ENCODE results near the gene BCAS3. TPM values are rescaled to one million over a fixed set of nuclear protein-coding genes. Genes with fewer than 3 reads are reported as not detected.

Gene BCAS3
- total RNA-seq, 4 donors from 2014 or later, result 42.1 to 84.7 (median 54.1) TPM

DNA sequence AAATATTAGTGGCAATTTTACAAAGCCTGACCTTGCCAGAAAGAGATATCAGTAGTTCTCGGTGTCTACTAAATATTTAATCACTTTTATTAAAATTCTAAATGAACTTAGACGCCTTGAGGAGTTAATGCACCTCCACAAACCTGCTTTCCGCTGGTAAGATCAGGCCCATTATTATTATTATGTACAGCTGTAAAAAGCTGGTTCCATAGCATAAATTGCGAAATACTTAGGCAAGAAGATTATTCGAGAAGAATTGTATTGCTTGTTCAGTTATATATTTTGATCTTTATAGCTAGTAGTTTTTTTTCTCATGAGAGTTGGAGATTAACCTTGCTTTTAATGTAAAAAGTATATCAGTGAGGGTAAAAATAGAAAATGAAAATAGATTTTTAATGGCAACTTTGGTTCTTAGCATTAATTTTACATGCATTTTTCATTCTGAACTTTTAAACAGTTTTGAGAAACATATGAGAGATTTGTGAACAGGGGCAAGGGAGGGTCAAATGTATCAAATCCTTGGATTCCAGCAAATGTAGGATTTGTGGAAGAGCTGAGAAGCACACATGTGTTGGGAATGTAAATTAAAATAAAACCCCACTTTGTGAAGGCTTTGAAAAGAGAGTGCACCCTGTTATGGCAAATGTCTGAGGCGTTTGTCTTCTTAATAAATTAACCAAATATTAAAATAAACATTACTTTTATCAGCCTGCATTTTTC is 471.6 kb downstream of the BCAS3 start:
- intact Hi-C loops (cut with DNase I; ENCODE audit: low total_unique reads), result loop anchor here (10.0 kb wide), 1 partner anchor 64 kb away; no protein-coding TSS in a partner anchor
- no peak for DNase-seq (ENCODE audit: low spot score in 2 of 2)
- 82 to 84% methylated on average over 6 of the region's 6 CpGs for WGBS, 2 donors
- TF ChIP-seq POLR2A (IDR thresholded peaks at IDR 0.05) (no peak), CTCF (IDR thresholded peaks at IDR 0.05) (no peak)
- H3K4me3 ChIP-seq (ENCODE audit: low read depth, poor library complexity, severe bottlenecking), result no peak overlapping the region

DNA sequence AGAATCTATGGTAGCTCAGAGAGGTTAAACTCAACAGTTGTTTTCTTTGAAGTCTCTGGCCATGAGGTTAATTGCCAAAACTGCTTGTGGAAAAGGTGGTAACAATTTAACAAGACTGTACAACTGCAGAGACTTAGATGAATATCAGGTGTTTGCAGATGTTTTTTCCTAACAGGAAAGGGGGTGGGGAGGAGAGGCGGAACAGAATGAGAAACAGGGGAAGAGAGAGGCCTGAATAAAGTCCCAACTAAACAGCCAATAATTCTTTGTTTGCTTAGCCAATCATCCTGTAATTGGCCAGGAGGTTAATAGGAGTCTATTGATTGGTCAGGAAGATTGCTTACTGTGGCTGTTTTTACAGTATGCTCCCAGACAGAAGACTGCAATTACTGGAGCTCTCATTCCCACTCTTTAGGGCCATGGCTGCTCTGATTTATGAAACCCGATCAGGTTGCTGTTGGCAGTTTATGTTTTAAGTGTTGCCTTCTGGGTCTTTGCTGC is 472.3 kb downstream of the BCAS3 start:
- DNase-seq (ENCODE audit: low spot score in 2 of 2), result no peak
- TF ChIP-seq POLR2A (IDR thresholded peaks at IDR 0.05) (no peak), CTCF (IDR thresholded peaks at IDR 0.05) (no peak)
- intact Hi-C loops (cut with DNase I; ENCODE audit: low total_unique reads), result loop anchor here (10.0 kb wide), 1 partner anchor 65 kb away; no protein-coding TSS in a partner anchor
- no peak overlapping the region for H3K4me3 ChIP-seq (ENCODE audit: low read depth, poor library complexity, severe bottlenecking)
- 67 to 80% methylated on average over 2 of the region's 2 CpGs for WGBS, 2 donors

- intact Hi-C loops (cut with DNase I; ENCODE audit: low total_unique reads), result no loop called here
- DNase-seq (ENCODE audit: low spot score in 2 of 2), result no peak
- H3K4me3 ChIP-seq (ENCODE audit: low read depth, poor library complexity, severe bottlenecking), result no peak overlapping the region
- TF ChIP-seq CTCF (IDR thresholded peaks at IDR 0.05) (no peak), POLR2A (IDR thresholded peaks at IDR 0.05) (no peak)
- WGBS, 2 donors, result 86 to 88% methylated on average over 3 of the region's 3 CpGs
Measured at GRCh38 chr17:61150686-61151299, 473.1 kb downstream of the BCAS3 start.

DNA sequence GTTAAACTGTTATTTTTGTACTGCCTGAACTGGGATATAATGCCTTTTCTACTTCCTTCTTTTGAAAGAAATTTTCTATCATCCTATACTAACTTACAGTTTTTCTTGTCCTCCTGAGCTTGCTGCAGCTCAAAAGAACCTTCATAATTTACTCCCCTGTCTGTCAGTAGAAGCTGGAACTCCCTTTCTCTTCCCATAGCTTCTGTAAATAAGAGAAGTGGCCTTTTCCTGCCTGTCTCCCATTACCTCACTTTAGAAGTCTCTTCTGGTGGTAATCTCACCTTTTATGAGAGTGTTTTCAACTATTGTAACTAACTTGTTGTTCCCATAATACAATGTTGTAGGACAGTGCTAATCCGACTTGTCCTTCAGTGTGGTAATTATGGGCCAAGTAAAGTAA is 475.2 kb downstream of the BCAS3 start:
- TF ChIP-seq CTCF (IDR thresholded peaks at IDR 0.05), result no peak
- TF ChIP-seq POLR2A (IDR thresholded peaks at IDR 0.05), result no peak
- no peak for DNase-seq (ENCODE audit: low spot score in 2 of 2)
- H3K4me3 ChIP-seq (ENCODE audit: low read depth, poor library complexity, severe bottlenecking), result no peak overlapping the region
- 90 to 91% methylated on average over 1 of the region's 1 CpG for WGBS, 2 donors
- intact Hi-C loops (cut with DNase I; ENCODE audit: low total_unique reads), result no loop called here

GRCh38 chr17:61155590-61156237 is 478.1 kb downstream of the BCAS3 start:
- no peak overlapping the region for H3K4me3 ChIP-seq (ENCODE audit: low read depth, poor library complexity, severe bottlenecking)
- no peak for DNase-seq (ENCODE audit: low spot score in 2 of 2)
- intact Hi-C loops (cut with DNase I; ENCODE audit: low total_unique reads), result no loop called here
- TF ChIP-seq CTCF (IDR thresholded peaks at IDR 0.05) (no peak), POLR2A (IDR thresholded peaks at IDR 0.05) (no peak)
- 97% methylated on average over 4 of the region's 4 CpGs for WGBS, 2 donors

Measured in lower leg skin (tissue), 4 donors.